GM18498 (cell line): Measurements from ENCODE around the gene DAZ4.
"Not testable (repeated sequence)": the region's sequence is repeated elsewhere in the genome, so short reads cannot be mapped to it uniquely, and the experiment has no call there.

ENCODE experiments used
- ATAC-seq: cut with Tn5 transposase; IDR thresholded peaks from one replicate; pipeline ENCODE4 v1.9.1; 2021; ENCODE audit warnings: mild to moderate bottlenecking, moderate library complexity; ENCODE audit not compliant: unreplicated experiment

The DAZ4 gene

GRCh38 chrY:24833619-24834018, at the start of gene DAZ4:
DAZ4 (plus strand) TSS chrY:24833919; CDS start chrY:24834127, 208 bp downstream.
- not testable (repeated sequence) for ATAC-seq

DNA sequence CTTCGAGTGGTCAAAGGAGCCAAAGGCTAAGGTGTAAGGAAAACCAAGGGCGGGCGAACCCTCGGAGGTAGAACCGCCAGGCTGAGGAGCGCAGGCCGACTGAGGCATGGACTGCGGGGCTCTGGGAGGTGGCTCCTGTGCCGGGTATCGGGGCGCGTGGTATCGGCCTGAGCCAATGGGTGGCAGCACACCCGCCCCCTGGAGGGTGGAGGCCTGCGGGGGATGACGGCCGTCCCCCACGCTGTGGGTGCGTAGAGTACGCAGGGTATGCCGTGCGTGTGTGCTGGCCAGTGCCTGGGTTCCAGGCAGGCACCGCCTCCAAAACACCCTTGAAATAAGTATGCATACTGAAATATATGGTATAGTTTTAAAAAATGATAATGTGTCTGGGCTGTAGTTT, 20.4 kb upstream of the DAZ4 start, which contains the start of gene DAZ3:
Gene DAZ3, minus strand, starts transcription at position 101 of the 400 bp plus-strand sequence. CDS start 208 bp downstream, outside the sequence.
- ATAC-seq = not testable (repeated sequence)

DNA sequence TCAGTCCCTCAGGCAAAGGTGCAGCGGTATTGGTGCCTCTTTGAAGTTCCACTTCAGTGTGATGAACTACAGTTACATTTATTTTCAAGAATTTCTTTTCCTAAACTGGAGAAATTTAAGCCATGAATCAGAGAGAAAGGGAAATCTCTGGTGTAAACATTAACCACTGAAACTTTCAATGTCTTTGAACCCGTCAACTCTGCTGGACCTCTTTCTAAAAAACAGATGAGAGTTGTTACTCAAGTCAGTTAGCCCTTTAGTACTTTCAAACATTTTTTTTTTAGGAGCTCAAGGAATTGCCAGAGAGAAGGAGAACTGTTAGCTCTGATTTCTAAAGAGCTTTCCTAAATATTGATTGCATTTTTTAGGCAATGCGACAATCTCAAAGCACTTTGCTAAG, 11.9 kb upstream of the DAZ4 start:
- not testable (repeated sequence) for ATAC-seq

DNA sequence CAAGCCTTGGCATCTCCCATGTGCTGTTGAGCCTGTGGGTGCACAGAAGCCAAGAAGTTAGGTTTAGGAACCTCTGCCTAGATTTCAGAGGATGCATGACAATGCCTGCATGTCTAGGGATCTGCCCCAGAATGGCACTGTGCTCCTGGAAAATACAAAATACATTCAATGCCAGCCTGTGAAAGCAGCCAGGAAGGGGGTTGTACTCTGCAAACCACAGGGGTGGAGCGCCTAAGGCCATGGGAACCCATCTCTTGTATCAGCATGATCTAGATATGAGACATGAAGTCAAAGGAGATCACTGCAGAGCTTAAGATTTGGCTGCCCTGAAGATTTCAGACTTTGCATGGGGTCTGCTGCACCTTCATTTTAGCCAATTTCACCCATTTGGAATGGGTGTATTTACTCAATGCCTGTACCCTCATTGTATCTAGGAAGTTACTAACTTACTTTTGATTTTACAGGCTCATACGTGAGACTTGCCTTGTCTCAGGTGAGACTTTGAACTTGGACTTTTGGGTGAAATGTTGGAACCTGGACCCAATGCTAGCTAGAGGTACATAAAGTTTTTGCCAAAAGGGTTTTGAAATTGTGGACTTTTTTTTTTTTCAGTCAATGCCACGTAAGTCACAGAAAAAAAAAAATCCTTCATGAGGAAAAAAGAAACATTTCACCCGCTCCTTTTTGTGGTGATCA, 9.4 kb upstream of the DAZ4 start:
- not testable (repeated sequence) for ATAC-seq

DNA sequence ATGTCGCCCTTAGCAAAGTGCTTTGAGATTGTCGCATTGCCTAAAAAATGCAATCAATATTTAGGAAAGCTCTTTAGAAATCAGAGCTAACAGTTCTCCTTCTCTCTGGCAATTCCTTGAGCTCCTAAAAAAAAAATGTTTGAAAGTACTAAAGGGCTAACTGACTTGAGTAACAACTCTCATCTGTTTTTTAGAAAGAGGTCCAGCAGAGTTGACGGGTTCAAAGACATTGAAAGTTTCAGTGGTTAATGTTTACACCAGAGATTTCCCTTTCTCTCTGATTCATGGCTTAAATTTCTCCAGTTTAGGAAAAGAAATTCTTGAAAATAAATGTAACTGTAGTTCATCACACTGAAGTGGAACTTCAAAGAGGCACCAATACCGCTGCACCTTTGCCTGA, 8.7 kb upstream of the DAZ4 start:
- not testable (repeated sequence) for ATAC-seq
